Measurements from ENCODE around the gene BCAR3. TPM values are rescaled to one million over a fixed set of nuclear protein-coding genes. Genes with fewer than 3 reads are reported as not detected.

BCAR3 gene
- total RNA-seq, 3 donors from 2014 or later (not counting 1 experiment from before 2014, with no cell fraction given): 0.52 to 6.5 (median 2.4) TPM

GRCh38 chr1:93623875-93624274 is 57.8 kb downstream of the BCAR3 start:
- H3K4me3 ChIP-seq (ENCODE audit: low read length): no peak overlapping the region
- TF ChIP-seq CTCF (IDR thresholded peaks at IDR 0.05): no peak
- no peaks in the 10 kb centered on the region for H3K9me3 Mint-ChIP-seq
- no peaks in the 10 kb centered on the region for H3K9me3 ChIP-seq (ENCODE audit: control insufficient read depth, insufficient read depth, low read length)
- no peaks in the 10 kb centered on the region for H3K4me1 ChIP-seq (ENCODE audit: control insufficient read depth, insufficient read depth, low read length)
- no peak overlapping the region for H3K27ac ChIP-seq (ENCODE audit: low read length)
- H3K27me3 Mint-ChIP-seq (ENCODE audit: low read depth in 2 of 2): peaks cover 0 to 11% of the 10 kb centered on the region in 2 donors
- peaks cover 0 to 5% of the 10 kb centered on the region in 2 donors for H3K4me1 Mint-ChIP-seq
- no peaks in the 10 kb centered on the region for H3K36me3 Mint-ChIP-seq
- H3K4me3 Mint-ChIP-seq: no peak overlapping the region
- 88% methylated on average over 1 of the region's 1 CpG for WGBS (ENCODE audit: insufficient coverage)
- no peaks in the 10 kb centered on the region for H3K27me3 ChIP-seq (ENCODE audit: control insufficient read depth, insufficient read depth, low read length)
- no peak for DNase-seq
- H3K36me3 ChIP-seq (ENCODE audit: control insufficient read depth, insufficient read depth, low read length): no peaks in the 10 kb centered on the region
- no peak for ATAC-seq
- no peak overlapping the region for H3K27ac Mint-ChIP-seq
- intact Hi-C loops (cut with micrococcal nuclease): no loop called here

- intact Hi-C loops (cut with micrococcal nuclease): no loop called here
- no peak for TF ChIP-seq CTCF (IDR thresholded peaks at IDR 0.05)
Observed at GRCh38 chr1:93623436-93623835, 58.2 kb downstream of the BCAR3 start.

GRCh38 chr1:93621246-93621645 is 60.4 kb downstream of the BCAR3 start:
- Histone ChIP-seq H3K36me3 (ENCODE audit: control insufficient read depth, insufficient read depth, low read length) (no peaks in the 10 kb centered on the region), H3K27ac (ENCODE audit: low read length) (no peak overlapping the region), H3K27me3 (ENCODE audit: control insufficient read depth, insufficient read depth, low read length) (no peaks in the 10 kb centered on the region), H3K4me3 (ENCODE audit: low read length) (no peak overlapping the region), H3K4me1 (ENCODE audit: control insufficient read depth, insufficient read depth, low read length) (no peaks in the 10 kb centered on the region), H3K9me3 (ENCODE audit: control insufficient read depth, insufficient read depth, low read length) (no peaks in the 10 kb centered on the region)
- H3K36me3 Mint-ChIP-seq: no peaks in the 10 kb centered on the region
- peaks cover 0 to 8% of the 10 kb centered on the region in 2 donors for H3K4me1 Mint-ChIP-seq
- intact Hi-C loops (cut with micrococcal nuclease): no loop called here
- H3K4me3 Mint-ChIP-seq: no peak overlapping the region
- WGBS (ENCODE audit: insufficient coverage): 93% methylated on average over 5 of the region's 5 CpGs
- no peak overlapping the region for H3K27ac Mint-ChIP-seq
- peaks cover 0 to 9% of the 10 kb centered on the region in 2 donors for H3K27me3 Mint-ChIP-seq (ENCODE audit: low read depth in 2 of 2)
- H3K9me3 Mint-ChIP-seq: no peaks in the 10 kb centered on the region
- no peak for TF ChIP-seq CTCF (IDR thresholded peaks at IDR 0.05)
- ATAC-seq (no peak), DNase-seq (no peak)

More at GRCh38 chr1:93623436-93623835, 58.2 kb downstream of the BCAR3 start:
- H3K4me3 ChIP-seq (ENCODE audit: low read length): no peak overlapping the region
- no peaks in the 10 kb centered on the region for H3K9me3 Mint-ChIP-seq
- no peaks in the 10 kb centered on the region for H3K36me3 Mint-ChIP-seq
- ATAC-seq (no peak), DNase-seq (no peak)
- no peak overlapping the region for H3K4me3 Mint-ChIP-seq
- no peak overlapping the region for H3K27ac ChIP-seq (ENCODE audit: low read length)
- no peaks in the 10 kb centered on the region for H3K9me3 ChIP-seq (ENCODE audit: control insufficient read depth, insufficient read depth, low read length)
- no peaks in the 10 kb centered on the region for H3K4me1 ChIP-seq (ENCODE audit: control insufficient read depth, insufficient read depth, low read length)
- H3K4me1 Mint-ChIP-seq: peaks cover 0 to 5% of the 10 kb centered on the region in 2 donors
- H3K27ac Mint-ChIP-seq: no peak overlapping the region
- H3K27me3 Mint-ChIP-seq (ENCODE audit: low read depth in 2 of 2): peaks cover 0 to 8% of the 10 kb centered on the region in 2 donors
- no peaks in the 10 kb centered on the region for H3K36me3 ChIP-seq (ENCODE audit: control insufficient read depth, insufficient read depth, low read length)
- H3K27me3 ChIP-seq (ENCODE audit: control insufficient read depth, insufficient read depth, low read length): no peaks in the 10 kb centered on the region

GRCh38 chr1:93620841-93621210 is 60.8 kb downstream of the BCAR3 start:
- no peak overlapping the region for H3K27ac ChIP-seq (ENCODE audit: low read length)
- no peaks in the 10 kb centered on the region for H3K36me3 ChIP-seq (ENCODE audit: control insufficient read depth, insufficient read depth, low read length)
- 94% methylated on average over 4 of the region's 4 CpGs for WGBS (ENCODE audit: insufficient coverage)
- no peaks in the 10 kb centered on the region for H3K9me3 ChIP-seq (ENCODE audit: control insufficient read depth, insufficient read depth, low read length)
- H3K4me3 Mint-ChIP-seq: no peak overlapping the region
- no peak overlapping the region for H3K27ac Mint-ChIP-seq
- peaks cover 0 to 9% of the 10 kb centered on the region in 2 donors for H3K27me3 Mint-ChIP-seq (ENCODE audit: low read depth in 2 of 2)
- H3K9me3 Mint-ChIP-seq: no peaks in the 10 kb centered on the region
- DNase-seq: no peak
- H3K4me1 ChIP-seq (ENCODE audit: control insufficient read depth, insufficient read depth, low read length): peaks cover 1% of the 10 kb centered on the region
- intact Hi-C loops (cut with micrococcal nuclease): no loop called here
- no peak for ATAC-seq
- no peaks in the 10 kb centered on the region for H3K27me3 ChIP-seq (ENCODE audit: control insufficient read depth, insufficient read depth, low read length)
- TF ChIP-seq CTCF (IDR thresholded peaks at IDR 0.05): no peak
- no peak overlapping the region for H3K4me3 ChIP-seq (ENCODE audit: low read length)
- peaks cover 3 to 13% of the 10 kb centered on the region in 2 donors for H3K4me1 Mint-ChIP-seq
- no peaks in the 10 kb centered on the region for H3K36me3 Mint-ChIP-seq

Measured in natural killer cell (primary cell).